Stimulated activated CD8-positive, alpha-beta memory T cell treated with anti-CD3 and anti-CD28 coated beads, Interleukin-12 subunit alpha, Interleukin-12 subunit beta, amount 100 ng/mL, for 4 hours (primary cell): ENCODE results near the gene COPS9.

Experiments
- DNase-seq: peaks from one replicate; pipeline ENCODE4 v3.0.0-alpha.2; 2020; ENCODE audit warnings: low read depth

COPS9 gene

GRCh38 chr2:240134956-240135520, 1.1 kb downstream of the COPS9 start:
- DNase-seq: no peak

- DNase-seq: no peak
These were observed 1.6 kb downstream of the COPS9 start for GRCh38 chr2:240134466-240134865.

- DNase-seq: no peak
These were observed 2.7 kb downstream of the COPS9 start for GRCh38 chr2:240133401-240133800.

GRCh38 chr2:240132651-240132980, 3.5 kb downstream of the COPS9 start:
- no peak for DNase-seq

GRCh38 chr2:240131941-240132650, 4.0 kb downstream of the COPS9 start:
- no peak for DNase-seq

- no peak for DNase-seq
These were observed 4.8 kb downstream of the COPS9 start for GRCh38 chr2:240131296-240131695.

- no peak for DNase-seq
These were observed 5.5 kb downstream of the COPS9 start for GRCh38 chr2:240130393-240131195.

GRCh38 chr2:240129731-240130392, 6.2 kb downstream of the COPS9 start:
- no peak for DNase-seq

GRCh38 chr2:240129311-240129710, 6.8 kb downstream of the COPS9 start:
- no peak for DNase-seq

- DNase-seq: no peak
These were observed 7.4 kb downstream of the COPS9 start for GRCh38 chr2:240128608-240129145.

- no peak for DNase-seq
These were observed 8.0 kb downstream of the COPS9 start for GRCh38 chr2:240127911-240128607.

- no peak for DNase-seq
These were observed 8.8 kb downstream of the COPS9 start for GRCh38 chr2:240127191-240127750.

- DNase-seq: no peak
These were observed 9.4 kb downstream of the COPS9 start for GRCh38 chr2:240126731-240127130.

GRCh38 chr2:240125742-240126141, 10.4 kb downstream of the COPS9 start:
- DNase-seq: no peak

GRCh38 chr2:240124651-240125030, 11.5 kb downstream of the COPS9 start:
- no peak for DNase-seq

GRCh38 chr2:240123821-240124650, 12.1 kb downstream of the COPS9 start:
- DNase-seq: no peak

GRCh38 chr2:240121675-240122074, 14.4 kb downstream of the COPS9 start:
- no peak for DNase-seq

GRCh38 chr2:240121190-240121589, 14.9 kb downstream of the COPS9 start:
- no peak for DNase-seq

- DNase-seq: no peak
These were observed 21.9 kb downstream of the COPS9 start for GRCh38 chr2:240114233-240114632.

GRCh38 chr2:240112914-240113690, 23.0 kb downstream of the COPS9 start:
- no peak for DNase-seq
